K562 (cell line): Measurements from ENCODE around the gene SP100. TPM values are rescaled to one million over a fixed set of nuclear protein-coding genes. Genes with fewer than 3 reads are reported as not detected.

ENCODE experiments used
- ATAC-seq: fragments of 200-7000 bp; cut with Tn5 transposase; 3 replicates; pipeline ENCODE4 v1.9.1; 2020; ENCODE audit warnings: moderate library complexity
- BruUV-seq: library from RNA; stranded (reverse); fragments of 400-500 nt; replicated peaks from 2 replicates; lab custom pipeline; 2021; lab: Mats Ljungman, UMichigan
- CTCF ChIA-PET: fragments of 300-600 bp; formaldehyde crosslinking; extraction: SDS; loops from one replicate; lab custom pipeline; 2021; ENCODE audit warnings: low intra/inter-chr PET ratio; lab: Yijun Ruan, JAX
- POLR2A ChIA-PET: fragments of 300-600, 350-650 bp; sonication (Branson Sonifier 250); formaldehyde crosslinking; extraction: SDS; loops from one replicate; lab custom pipeline; 2021; ENCODE audit warnings: antibody characterized with exemption, inconsistent platforms; lab: Yijun Ruan, JAX
- DNase-seq, 4 experiments: peaks; one replicate each; pipeline versions ENCODE4 v3.0.0 to v3.0.0-alpha.2; 2011 to 2018; ENCODE audit warnings: low spot score in 3 of 4, mixed read lengths in 3 of 4; ENCODE audit errors: extremely low read depth in 1 of 4
- FAIRE-seq: peaks from 2 replicates; lab custom pipeline; 2011; peaks lifted over from hg19 to GRCh38; lab: Jason Lieb, UNC
- H2AFZ ChIP-seq: 2 replicates; pipeline ENCODE4 v1.6.0; 2011; ENCODE audit warnings: low read depth, low read length, control low read depth, inconsistent platforms
- H3K27ac ChIP-seq: fragments of 200-600 bp; 3 replicates; pipeline ENCODE4 v1.8.0; 2011; ENCODE audit warnings: low read depth, mild to moderate bottlenecking, control low read depth, inconsistent platforms, low read length, moderate library complexity, mixed read lengths; ENCODE audit errors: extremely low read depth
- H3K27me3 ChIP-seq, 2 experiments: fragments of 300-600 bp in 1 of 2; 2 replicates in 1 of 2; 3 replicates in 1 of 2; pipeline versions ENCODE4 v1.6.0 to v1.8.0; 2011; ENCODE audit warnings: inconsistent platforms in 2 of 2, low read length in 2 of 2, mild to moderate bottlenecking in 1 of 2, mixed read lengths in 1 of 2, moderate library complexity in 1 of 2; ENCODE audit not compliant: control insufficient read depth in 2 of 2, insufficient read depth in 2 of 2
- H3K36me3 ChIP-seq: fragments of 300-600 bp; 3 replicates; pipeline ENCODE4 v1.8.0; 2011; ENCODE audit warnings: mild to moderate bottlenecking, low read length, inconsistent platforms; ENCODE audit not compliant: control insufficient read depth, insufficient read depth
- H3K4me1 ChIP-seq, 2 experiments: fragments of 200-600 bp in 1 of 2; replicated peaks in 1 of 2; 2 replicates in 1 of 2; 3 replicates in 1 of 2; pipeline versions ENCODE4 v1.5.1 to v1.8.0; 2011; ENCODE audit warnings: inconsistent platforms in 2 of 2, low read length in 2 of 2, mild to moderate bottlenecking in 1 of 2, mixed read lengths in 1 of 2, moderate library complexity in 1 of 2; ENCODE audit not compliant: control insufficient read depth in 2 of 2, insufficient read depth in 2 of 2
- H3K4me2 ChIP-seq: 2 replicates; pipeline ENCODE4 v1.6.1; 2011; ENCODE audit warnings: low read length, control low read depth, inconsistent platforms, mixed read lengths; ENCODE audit not compliant: insufficient read depth
- H3K4me3 ChIP-seq: fragments of 200-600 bp; sonication (generic), shearing (Covaris generic); 2 replicates; pipeline ENCODE4 v1.5.1; 2016; ENCODE audit warnings: control low read depth, inconsistent platforms
- H3K79me2 ChIP-seq: fragments of 200-600 bp; 3 replicates; pipeline ENCODE4 v1.8.0; 2011; ENCODE audit warnings: low read length, inconsistent platforms; ENCODE audit not compliant: control insufficient read depth, insufficient read depth
- H3K9ac ChIP-seq, 2 experiments: 2 replicates each; pipeline versions ENCODE4 v1.6.0 to v1.6.1; 2011; ENCODE audit warnings: low read depth in 2 of 2, low read length in 2 of 2, control low read depth in 1 of 2, inconsistent platforms in 1 of 2, mild to moderate bottlenecking in 1 of 2, mixed read lengths in 1 of 2; ENCODE audit not compliant: insufficient read depth in 1 of 2
- H3K9me1 ChIP-seq: one replicate; pipeline ENCODE4 v1.6.0; 2011; ENCODE audit warnings: inconsistent platforms, mild to moderate bottlenecking, low read length, moderate library complexity; ENCODE audit not compliant: control insufficient read depth, insufficient read depth
- H3K9me3 ChIP-seq: replicated peaks from 2 replicates; pipeline ENCODE4 v1.5.1; 2011; ENCODE audit warnings: low read depth, low read length, inconsistent platforms; ENCODE audit not compliant: control insufficient read depth, insufficient read depth
- H4K20me1 ChIP-seq: replicated peaks from 2 replicates; pipeline ENCODE4 v1.6.1; 2011; ENCODE audit warnings: low read length, inconsistent platforms, mixed read lengths; ENCODE audit not compliant: control insufficient read depth, insufficient read depth
- ATF1 ChIP-seq, 2 experiments: fragments of 450-650 bp in 1 of 2; IDR thresholded peaks; 2 replicates each; pipeline ENCODE4 v1.6.1; 2016; ENCODE audit warnings: missing compliant biosample characterization in 1 of 2, missing genetic modification characterization in 1 of 2
- GATA2 ChIP-seq: sonication (generic); formaldehyde crosslinking; IDR thresholded peaks from 2 replicates; pipeline ENCODE4 v1.4.0; 2020; ENCODE audit warnings: mild to moderate bottlenecking, missing genetic modification reagents
- GTF2B ChIP-seq: IDR thresholded peaks from 2 replicates; pipeline ENCODE4 v1.6.1; 2011; ENCODE audit not compliant: insufficient read length; ENCODE audit errors: extremely low read depth
- MITF ChIP-seq: IDR thresholded peaks from 2 replicates; pipeline ENCODE4 v1.6.1; 2014; ENCODE audit warnings: antibody characterized with exemption
- NCOA4 ChIP-seq: fragments of 450-650 bp; IDR thresholded peaks from 2 replicates; pipeline ENCODE4 v1.6.1; 2018; ENCODE audit warnings: mild to moderate bottlenecking; ENCODE audit not compliant: partially characterized antibody
- PRMT5 ChIP-seq: sonication (generic); formaldehyde crosslinking; IDR thresholded peaks from 2 replicates; pipeline ENCODE4 v1.5.0; 2020; ENCODE audit warnings: missing genetic modification reagents
- STAT5B ChIP-seq: fragments of 250-450 bp; sonication (Bioruptor Pico); IDR thresholded peaks from 2 replicates; pipeline ENCODE4 v1.8.0; 2021; ENCODE audit warnings: mild to moderate bottlenecking, inconsistent platforms
- U2AF2 ChIP-seq: fragments of 200-400 bp; formaldehyde crosslinking; optimal IDR thresholded peaks from 2 replicates; pipeline ENCODE3; 2017; ENCODE audit warnings: low read depth, mild to moderate bottlenecking, low read length
- ZBED1 ChIP-seq: IDR thresholded peaks from 2 replicates; pipeline ENCODE4 v1.6.1; 2014
- WGBS: fragments of 100-300 bp; shearing (Covaris generic); methylation state at CpG from one replicate; pipeline ENCODE4 v1.1.6; 2016; ENCODE audit warnings: low coverage, mixed read lengths; ENCODE audit not compliant: insufficient coverage; ENCODE audit errors: missing lambda C conversion rate; 5-methylcytosine and 5-hydroxymethylcytosine counted together
- in situ Hi-C: fragments of 300-500 bp; cut with MboI; formaldehyde crosslinking; loops from 4 replicates; pipeline ENCODE4 v1.15.0; 2018; ENCODE audit warnings: inconsistent platforms, mixed read lengths
- intact Hi-C: fragments of 100-400 bp; cut with micrococcal nuclease; formaldehyde crosslinking; loops from 2 replicates; pipeline ENCODE4 v1.14.2; 2022
- polyA plus RNA-seq, 8 experiments: library from polyadenylated mRNA; depleted of rRNA in 4 of 8; stranded (reverse) in 5 of 8; unstranded in 3 of 8; fragments of >200 nt; fragmentation: Nextera tagmentation in 2 of 8; fragmentation: Illumina TruSeq in 1 of 8; extraction: Ambion mirVana in 2 of 8; extraction: Trizol in 1 of 8; gene quantifications; 2 replicates each; pipeline versions ENCODE4 v1.2.1 to v1.2.3, GENCODE V29; 2011 to 2014; ENCODE audit warnings: inconsistent platforms in 1 of 8, missing spikeins in 1 of 8
- total RNA-seq, 7 experiments: library from RNA; depleted of rRNA in 6 of 7; stranded (reverse); fragments of >200 nt in 6 of 7; fragmentation: Illumina TruSeq in 2 of 7; extraction: Trizol in 2 of 7; gene quantifications; 2 replicates each; pipeline versions ENCODE4 v1.2.1 to v1.2.3, GENCODE V29; 2011 to 2021; ENCODE audit warnings: low replicate concordance in 1 of 7
- TF ChIP-seq, protein P1 (sequence below): fragments of 450-650 bp; IDR thresholded peaks from 2 replicates; pipeline ENCODE4 v1.6.1; 2016; ENCODE audit warnings: low read depth, mild to moderate bottlenecking, moderate library complexity

Gene SP100
- total and polyA plus RNA-seq, 9 of the 15 experiments (the other 6 are each of a cell fraction or from before 2014, with no cell fraction given), result 19.2 to 39.2 (median 34.6) TPM

GRCh38 chr2:230414302-230414701 is 1.7 kb upstream of the SP100 start:
- H3K4me3 ChIP-seq, result no peak overlapping the region
- BruUV-seq, result no TSS peak
- ChIA-PET POLR2A (no interaction called here), CTCF (no interaction called here)
- no peaks in the 10 kb centered on the region for H3K36me3 ChIP-seq
- H3K27me3 ChIP-seq, result no peaks in the 10 kb centered on the region
- peaks cover 16 to 23% of the 10 kb centered on the region in 2 experiments; a peak in 4 of 5 replicates for H3K4me1 ChIP-seq
- no peaks in the 10 kb centered on the region for H4K20me1 ChIP-seq
- ATAC-seq (no peak), FAIRE-seq (no peak), DNase-seq (no peak)
- in situ Hi-C loops (no loop called here), intact Hi-C loops (loop anchor here (10.0 kb wide), 1 partner anchor 300 kb away; the partner anchor contains the start of gene CAB39)
- H3K9me3 ChIP-seq, result no peaks in the 10 kb centered on the region
- no peak overlapping the region for H3K9ac ChIP-seq
- no peaks in the 10 kb centered on the region for H3K9me1 ChIP-seq
- no peak overlapping the region for H2AFZ ChIP-seq
- 68% methylated on average over 4 of the region's 6 CpGs for WGBS
- H3K4me2 ChIP-seq, result no peak overlapping the region
- H3K79me2 ChIP-seq, result peaks cover 33% of the 10 kb centered on the region
- TF ChIP-seq MITF (no peak), ATF1 (CRISPR knock-in tag; IDR thresholded peaks at IDR 0.05) (no peak), ATF1 (tag; IDR thresholded peaks at IDR 0.05) (no peak), GTF2B (no peak), NCOA4 (no peak), ZBED1 (no peak), PRMT5 (CRISPR knock-in tag) (no peak), STAT5B (CRISPR knock-in tag) (no peak), GATA2 (no peak), U2AF2 (no peak)
- TF ChIP-seq, protein P1, sequence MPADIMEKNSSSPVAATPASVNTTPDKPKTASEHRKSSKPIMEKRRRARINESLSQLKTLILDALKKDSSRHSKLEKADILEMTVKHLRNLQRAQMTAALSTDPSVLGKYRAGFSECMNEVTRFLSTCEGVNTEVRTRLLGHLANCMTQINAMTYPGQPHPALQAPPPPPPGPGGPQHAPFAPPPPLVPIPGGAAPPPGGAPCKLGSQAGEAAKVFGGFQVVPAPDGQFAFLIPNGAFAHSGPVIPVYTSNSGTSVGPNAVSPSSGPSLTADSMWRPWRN, result no peak
- no peak overlapping the region for H3K27ac ChIP-seq
